Lower leg skin (tissue), 4 donors: ENCODE results near the gene GNB1. TPM values are rescaled to one million over a fixed set of nuclear protein-coding genes. Genes with fewer than 3 reads are reported as not detected.

Experiments used
- DNase-seq, 2 donors: peaks; one replicate each; pipeline ENCODE4 v3.0.0-alpha.2; 2019; ENCODE audit warnings: low spot score in 2 of 2
- H3K4me3 ChIP-seq: fragments of 200-600 bp; sonication (generic); 2 replicates; pipeline ENCODE4 v1.5.1; 2017; ENCODE audit warnings: mild to moderate bottlenecking, low read depth; ENCODE audit not compliant: poor library complexity, severe bottlenecking
- POLR2A ChIP-seq, 2 donors: fragments of 450-650 bp; IDR thresholded peaks; one replicate each; pipeline ENCODE4 v1.6.1; 2016 to 2017; ENCODE audit warnings: antibody characterized with exemption in 2 of 2, mild to moderate bottlenecking in 1 of 2, moderate library complexity in 1 of 2
- WGBS, 2 donors: methylation state at CpG; one replicate each; pipeline ENCODE4 v1.1.5; 2018; 5-methylcytosine and 5-hydroxymethylcytosine counted together
- intact Hi-C: fragments of 100-400 bp; cut with DNase I; formaldehyde crosslinking; loops from one replicate; pipeline ENCODE4 v1.15.0; 2023; ENCODE audit warnings: low total_unique reads
- total RNA-seq, 4 donors: library from RNA; depleted of rRNA; stranded (reverse); fragments of >200 nt; gene quantifications; one replicate each; pipeline ENCODE4 v1.1.0, GENCODE V29; 2016
- TF ChIP-seq, protein P1 (sequence below), 3 donors: fragments of 450-650 bp; IDR thresholded peaks; one replicate each; pipeline ENCODE4 v1.5.1; 2016; ENCODE audit warnings: antibody characterized with exemption in 3 of 3, mild to moderate bottlenecking in 3 of 3, moderate library complexity in 2 of 3

GNB1 gene
- total RNA-seq, 4 donors from 2014 or later: 103 to 141 (median 123) TPM

DNA sequence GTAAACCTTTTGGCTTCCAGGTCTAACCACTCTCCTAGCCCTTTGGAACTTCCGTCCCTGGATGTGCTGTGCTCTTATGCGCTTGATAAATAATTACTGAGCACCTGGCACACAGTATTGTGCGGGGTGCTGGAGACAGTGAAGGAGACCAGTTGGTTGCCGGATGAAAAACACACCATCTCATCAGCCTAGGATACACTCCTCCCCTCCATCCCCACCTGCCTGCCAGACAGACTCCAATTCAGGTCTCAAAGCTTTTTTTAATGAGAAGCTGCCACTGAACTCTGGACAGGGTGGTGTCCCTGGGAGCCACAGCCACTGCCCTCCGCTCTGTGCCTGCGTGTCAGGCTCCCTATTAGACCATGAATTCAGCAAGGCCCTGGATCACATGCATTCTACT is 9.2 kb downstream of the GNB1 start:
- intact Hi-C loops: no loop called here
- TF ChIP-seq POLR2A (IDR thresholded peaks at IDR 0.05): no peak
- TF ChIP-seq, protein P1, sequence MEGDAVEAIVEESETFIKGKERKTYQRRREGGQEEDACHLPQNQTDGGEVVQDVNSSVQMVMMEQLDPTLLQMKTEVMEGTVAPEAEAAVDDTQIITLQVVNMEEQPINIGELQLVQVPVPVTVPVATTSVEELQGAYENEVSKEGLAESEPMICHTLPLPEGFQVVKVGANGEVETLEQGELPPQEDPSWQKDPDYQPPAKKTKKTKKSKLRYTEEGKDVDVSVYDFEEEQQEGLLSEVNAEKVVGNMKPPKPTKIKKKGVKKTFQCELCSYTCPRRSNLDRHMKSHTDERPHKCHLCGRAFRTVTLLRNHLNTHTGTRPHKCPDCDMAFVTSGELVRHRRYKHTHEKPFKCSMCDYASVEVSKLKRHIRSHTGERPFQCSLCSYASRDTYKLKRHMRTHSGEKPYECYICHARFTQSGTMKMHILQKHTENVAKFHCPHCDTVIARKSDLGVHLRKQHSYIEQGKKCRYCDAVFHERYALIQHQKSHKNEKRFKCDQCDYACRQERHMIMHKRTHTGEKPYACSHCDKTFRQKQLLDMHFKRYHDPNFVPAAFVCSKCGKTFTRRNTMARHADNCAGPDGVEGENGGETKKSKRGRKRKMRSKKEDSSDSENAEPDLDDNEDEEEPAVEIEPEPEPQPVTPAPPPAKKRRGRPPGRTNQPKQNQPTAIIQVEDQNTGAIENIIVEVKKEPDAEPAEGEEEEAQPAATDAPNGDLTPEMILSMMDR (IDR thresholded peaks at IDR 0.05): no peak
- DNase-seq: no peak
- H3K4me3 ChIP-seq: no peak overlapping the region
- WGBS, 2 donors: 73 to 79% methylated on average over 6 of the region's 6 CpGs

DNA sequence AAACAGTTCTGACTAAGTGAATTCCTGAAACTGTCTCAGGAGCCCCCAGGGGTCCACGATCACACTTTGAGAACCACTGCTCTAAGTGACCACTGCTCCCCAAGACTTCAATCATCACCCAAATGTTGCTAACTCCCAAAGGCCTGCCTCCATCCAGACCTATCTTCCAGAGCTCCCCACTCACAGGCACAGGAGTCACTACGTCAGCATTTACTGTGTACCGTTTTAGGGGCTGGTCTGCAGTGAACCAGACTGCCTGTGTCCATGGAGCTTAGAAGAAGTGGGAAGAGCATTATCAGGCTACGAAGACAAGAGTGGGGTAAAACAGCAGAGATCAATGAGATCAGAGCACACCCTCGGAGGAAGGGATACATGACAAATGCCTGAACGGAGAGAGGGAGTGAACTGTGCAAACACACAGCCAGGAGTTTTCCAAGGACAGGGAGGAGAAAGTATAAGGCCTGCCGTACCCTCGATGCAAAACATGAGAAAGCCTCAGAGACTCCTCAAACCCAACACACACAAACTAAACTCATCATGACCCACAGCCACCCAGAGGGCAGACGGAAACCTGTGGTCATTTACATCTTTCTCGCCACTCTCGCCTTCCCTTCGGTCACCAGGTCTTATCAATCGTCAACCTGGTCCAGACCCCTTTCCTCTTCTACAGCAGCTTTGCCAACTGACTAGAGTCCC is 10.1 kb downstream of the GNB1 start:
- WGBS, 2 donors: 57 to 62% methylated on average over 13 of the region's 13 CpGs
- H3K4me3 ChIP-seq: no peak overlapping the region
- intact Hi-C loops: no loop called here
- no peak for TF ChIP-seq POLR2A (IDR thresholded peaks at IDR 0.05)
- DNase-seq: no peak

DNA sequence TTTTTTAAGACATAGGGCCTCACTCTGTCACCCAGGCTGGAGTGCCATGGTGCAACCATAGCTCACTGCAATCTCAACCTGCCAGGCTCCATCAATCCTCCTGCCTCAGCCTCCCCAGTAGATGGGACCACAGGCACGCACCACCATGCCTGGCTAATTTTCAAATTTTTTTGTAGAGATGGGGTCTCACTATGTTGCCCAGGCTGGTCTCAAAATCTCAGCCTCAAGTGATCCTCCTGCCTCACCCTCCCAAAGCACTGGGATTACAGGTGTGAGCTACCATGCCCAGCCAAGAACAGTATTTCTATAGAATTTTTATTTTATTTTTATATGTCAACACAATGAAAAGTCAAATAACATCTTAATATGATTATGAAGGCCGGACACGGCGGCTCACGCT is 10.9 kb downstream of the GNB1 start:
- intact Hi-C loops: no loop called here
- no peak overlapping the region for H3K4me3 ChIP-seq
- TF ChIP-seq, protein P1 (IDR thresholded peaks at IDR 0.05): no peak
- no peak for TF ChIP-seq POLR2A (IDR thresholded peaks at IDR 0.05)
- no peak for DNase-seq
- WGBS, 2 donors: 93 to 98% methylated on average over 5 of the region's 5 CpGs

DNA sequence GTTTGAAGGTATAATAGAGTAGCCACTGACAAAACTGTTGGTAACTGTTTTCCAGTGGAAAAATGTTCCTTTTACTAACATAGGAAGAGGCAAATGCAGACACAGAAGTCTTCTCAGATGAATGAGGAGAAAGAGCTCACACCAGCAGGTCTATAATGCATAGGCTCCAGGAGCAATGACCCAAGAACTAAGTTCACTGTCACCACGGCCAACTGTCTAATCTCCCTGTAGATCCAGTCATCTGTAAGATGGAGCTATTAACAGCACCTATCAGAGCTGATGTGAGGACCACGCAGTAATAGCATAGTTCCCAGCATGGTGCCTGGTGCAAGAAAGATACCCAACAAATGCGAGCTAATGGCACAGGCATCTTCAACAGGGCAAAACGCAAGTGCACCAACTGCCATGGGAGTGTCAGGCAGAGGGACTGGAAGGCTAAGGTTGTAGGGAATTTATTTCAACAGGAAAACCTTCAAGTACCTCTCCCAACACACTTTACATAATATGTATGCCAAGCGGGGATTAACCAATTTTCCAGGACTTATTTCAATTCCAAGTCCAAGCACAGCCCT is 12.9 kb downstream of the GNB1 start:
- no peak overlapping the region for H3K4me3 ChIP-seq
- WGBS, 2 donors: 79 to 88% methylated on average over 5 of the region's 5 CpGs
- no peak for TF ChIP-seq POLR2A (IDR thresholded peaks at IDR 0.05)
- TF ChIP-seq, protein P1 (IDR thresholded peaks at IDR 0.05): no peak
- intact Hi-C loops: no loop called here
- DNase-seq: no peak

DNA sequence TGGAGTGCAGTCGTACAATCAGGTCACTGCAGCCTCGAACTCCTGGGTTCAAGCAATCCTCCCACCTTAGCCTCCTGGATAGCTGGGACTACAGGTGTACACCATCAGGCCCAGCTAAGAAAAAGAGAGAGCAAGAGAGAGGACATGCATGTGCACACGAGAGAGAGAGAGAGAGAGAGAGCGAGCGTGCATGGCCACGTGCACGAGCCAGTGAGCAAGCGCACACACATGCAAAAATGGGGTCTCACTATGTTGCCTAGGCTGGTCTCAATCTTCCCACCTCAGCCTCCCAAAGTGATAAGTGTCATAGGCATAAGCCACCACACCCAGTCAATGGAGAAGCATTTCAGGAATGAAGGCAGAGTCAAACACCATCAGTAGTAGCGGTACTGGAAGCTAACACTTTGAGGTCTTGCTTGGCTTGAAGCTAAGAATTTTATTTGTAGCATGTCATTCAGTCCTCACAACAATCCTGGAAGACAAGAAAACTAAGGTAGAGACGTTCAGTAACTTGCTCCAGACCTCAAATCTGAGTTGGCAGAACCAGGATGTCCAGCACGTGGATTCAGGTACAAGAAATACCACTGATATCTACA is 14.5 kb downstream of the GNB1 start:
- intact Hi-C loops: no loop called here
- 77 to 78% methylated on average over 11 of the region's 11 CpGs for WGBS, 2 donors
- TF ChIP-seq POLR2A (IDR thresholded peaks at IDR 0.05): no peak
- TF ChIP-seq, protein P1 (IDR thresholded peaks at IDR 0.05): no peak
- no peak for DNase-seq
- no peak overlapping the region for H3K4me3 ChIP-seq

DNA sequence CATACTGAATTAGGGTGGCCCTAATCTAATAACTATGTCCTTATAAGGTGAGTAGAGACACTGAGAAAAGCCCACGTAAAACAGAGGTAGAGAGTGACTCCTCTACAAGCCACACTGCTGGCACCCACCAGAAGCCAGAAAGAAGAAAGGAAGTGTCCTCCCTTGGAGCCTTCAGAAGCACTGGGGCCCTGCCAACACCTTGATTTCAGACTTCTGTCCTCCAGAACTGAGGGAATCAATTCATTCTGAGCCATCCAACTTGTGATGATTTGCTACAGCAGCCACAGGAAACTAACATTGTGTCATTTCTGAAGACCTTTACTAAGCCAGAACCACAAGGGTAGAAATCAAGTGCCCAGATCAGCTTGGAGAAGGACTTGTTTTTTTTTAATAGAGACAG is 15.0 kb downstream of the GNB1 start:
- 70 to 81% methylated on average over 1 of the region's 1 CpG for WGBS, 2 donors
- intact Hi-C loops: no loop called here
- TF ChIP-seq, protein P1 (IDR thresholded peaks at IDR 0.05): no peak
- no peak for TF ChIP-seq POLR2A (IDR thresholded peaks at IDR 0.05)
- DNase-seq: no peak
- no peak overlapping the region for H3K4me3 ChIP-seq
